Measurements from ENCODE around the gene RAB4A.

RAB4A gene

GRCh38 chr1:229229137-229229720 is 41.7 kb upstream of the RAB4A start:
- no peaks in the 10 kb centered on the region for H3K36me3 ChIP-seq (replicated peaks in 1 of 2; ENCODE audit: control insufficient read depth in 2 of 2, insufficient read depth in 2 of 2, low read length in 2 of 2)
- no peak overlapping the region for H3K4ac ChIP-seq (ENCODE audit: low read length)
- H2BK15ac ChIP-seq (ENCODE audit: low read length) = no peak overlapping the region
- no peak overlapping the region for H2BK5ac ChIP-seq (ENCODE audit: low read length)
- H3K23ac ChIP-seq (ENCODE audit: low read depth, low read length, poor library complexity) = no peak overlapping the region
- DNase-seq (ENCODE audit: low spot score) = no peak
- H2AK5ac ChIP-seq (ENCODE audit: low read depth, low read length) = no peak overlapping the region
- H3K4me2 ChIP-seq (ENCODE audit: insufficient read depth, low read length, poor library complexity, severe bottlenecking) = no peak overlapping the region
- H3K27ac ChIP-seq (replicated peaks; ENCODE audit: low read length) = no peak overlapping the region
- H2AFZ ChIP-seq (ENCODE audit: low read length) = peak overlapping the region; percentile 71
- H3K14ac ChIP-seq (ENCODE audit: low read length) = no peak overlapping the region
- H3K9me3 ChIP-seq (replicated peaks in 1 of 2; ENCODE audit: control insufficient read depth in 2 of 2, insufficient read depth in 1 of 2, low read depth in 1 of 2, low read length in 2 of 2) = no peaks in the 10 kb centered on the region
- H3K4me1 ChIP-seq (ENCODE audit: control insufficient read depth in 2 of 2, insufficient read depth in 1 of 2, low read depth in 1 of 2, low read length in 2 of 2) = peaks cover 16 to 28% of the 10 kb centered on the region in 2 donors
- no peak overlapping the region for H3K9ac ChIP-seq (ENCODE audit: low read depth, low read length, poor library complexity)
- H2BK12ac ChIP-seq (ENCODE audit: low read length) = no peak overlapping the region
- no peak overlapping the region for H2BK120ac ChIP-seq (ENCODE audit: low read depth, low read length)
- H4K91ac ChIP-seq (ENCODE audit: low read depth, low read length, poor library complexity) = no peak overlapping the region
- H3K79me1 ChIP-seq (ENCODE audit: low read depth, low read length) = no peaks in the 10 kb centered on the region
- H4K8ac ChIP-seq (ENCODE audit: low read depth, low read length) = no peak overlapping the region
- peaks cover 0 to 5% (median 0%) of the 10 kb centered on the region in 3 experiments for H3K27me3 ChIP-seq (ENCODE audit: control insufficient read depth in 3 of 3, insufficient read depth in 3 of 3, low read depth in 1 of 3, low read length in 3 of 3)
- no CpG with 5 or more reads among the region's 7 CpGs for WGBS, 2 donors (ENCODE audit: extremely low coverage in 2 of 2, insufficient read length in 2 of 2, insufficient replicate concordance in 1 of 2)
- H3K4me3 ChIP-seq (ENCODE audit: low read length in 2 of 2) = no peak overlapping the region
- no peak overlapping the region for H3K18ac ChIP-seq (ENCODE audit: low read length)

GRCh38 chr1:229229721-229230139 is 41.2 kb upstream of the RAB4A start:
- H3K9me3 ChIP-seq (replicated peaks in 1 of 2; ENCODE audit: control insufficient read depth in 2 of 2, insufficient read depth in 1 of 2, low read depth in 1 of 2, low read length in 2 of 2) = no peaks in the 10 kb centered on the region
- no peak overlapping the region for H3K4ac ChIP-seq (ENCODE audit: low read length)
- H3K4me1 ChIP-seq (ENCODE audit: control insufficient read depth in 2 of 2, insufficient read depth in 1 of 2, low read depth in 1 of 2, low read length in 2 of 2) = peaks cover 16 to 30% of the 10 kb centered on the region in 2 donors
- no peak overlapping the region for H2BK12ac ChIP-seq (ENCODE audit: low read length)
- no peak overlapping the region for H3K4me2 ChIP-seq (ENCODE audit: insufficient read depth, low read length, poor library complexity, severe bottlenecking)
- H3K14ac ChIP-seq (ENCODE audit: low read length) = no peak overlapping the region
- no peak overlapping the region for H3K9ac ChIP-seq (ENCODE audit: low read depth, low read length, poor library complexity)
- no peaks in the 10 kb centered on the region for H3K79me1 ChIP-seq (ENCODE audit: low read depth, low read length)
- H4K8ac ChIP-seq (ENCODE audit: low read depth, low read length) = no peak overlapping the region
- H3K36me3 ChIP-seq (replicated peaks in 1 of 2; ENCODE audit: control insufficient read depth in 2 of 2, insufficient read depth in 2 of 2, low read length in 2 of 2) = no peaks in the 10 kb centered on the region
- no peak overlapping the region for H3K4me3 ChIP-seq (ENCODE audit: low read length in 2 of 2)
- no peak overlapping the region for H2BK15ac ChIP-seq (ENCODE audit: low read length)
- H3K27ac ChIP-seq (replicated peaks; ENCODE audit: low read length) = no peak overlapping the region
- H2AFZ ChIP-seq (ENCODE audit: low read length) = peak overlapping the region; percentile 71
- no peak for DNase-seq (ENCODE audit: low spot score)
- H3K18ac ChIP-seq (ENCODE audit: low read length) = no peak overlapping the region
- H2BK5ac ChIP-seq (ENCODE audit: low read length) = no peak overlapping the region
- WGBS, 2 donors (ENCODE audit: extremely low coverage in 2 of 2, insufficient read length in 2 of 2, insufficient replicate concordance in 1 of 2) = no CpG with 5 or more reads among the region's 4 CpGs
- no peak overlapping the region for H2AK5ac ChIP-seq (ENCODE audit: low read depth, low read length)
- H3K27me3 ChIP-seq (ENCODE audit: control insufficient read depth in 3 of 3, insufficient read depth in 3 of 3, low read depth in 1 of 3, low read length in 3 of 3) = peaks cover 0 to 5% (median 0%) of the 10 kb centered on the region in 3 experiments
- H4K91ac ChIP-seq (ENCODE audit: low read depth, low read length, poor library complexity) = no peak overlapping the region
- no peak overlapping the region for H2BK120ac ChIP-seq (ENCODE audit: low read depth, low read length)
- H3K23ac ChIP-seq (ENCODE audit: low read depth, low read length, poor library complexity) = no peak overlapping the region

DNA sequence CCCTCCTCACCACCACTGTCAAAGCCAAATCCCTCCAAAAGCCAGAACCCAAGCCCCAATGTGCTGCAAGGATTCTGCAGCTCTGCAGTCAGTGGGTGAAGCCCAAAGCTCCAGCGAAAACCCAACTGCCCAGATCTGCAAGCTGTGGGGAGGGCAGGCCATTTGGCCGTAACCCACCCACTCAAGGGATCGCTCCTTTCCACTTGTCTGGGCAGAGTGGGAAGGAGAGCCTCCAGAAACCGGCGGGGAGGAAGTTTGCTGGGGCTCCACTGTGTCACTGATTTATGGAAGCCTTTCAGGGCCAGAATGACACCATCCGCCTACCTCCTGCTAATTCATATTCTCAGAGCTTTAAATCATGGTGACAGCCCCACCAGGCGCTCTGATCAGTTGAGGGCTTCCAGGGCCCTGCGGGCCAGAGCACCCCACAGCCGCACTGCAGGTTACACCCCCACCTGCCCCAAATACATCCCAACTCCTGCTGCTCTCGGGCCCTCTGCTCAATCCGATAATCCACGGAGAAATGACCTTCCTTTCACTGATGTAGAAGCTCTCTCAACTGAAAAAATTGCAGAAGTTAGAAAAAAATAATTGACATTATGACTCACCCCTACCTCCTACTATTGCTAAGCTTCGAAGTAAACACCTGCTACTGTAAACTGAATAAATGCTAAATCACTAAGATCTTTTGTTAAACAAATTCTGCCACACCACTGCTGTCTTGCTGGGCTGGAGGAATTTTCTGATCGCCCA is 40.6 kb upstream of the RAB4A start:
- no peak for DNase-seq (ENCODE audit: low spot score)
- H3K9ac ChIP-seq (ENCODE audit: low read depth, low read length, poor library complexity) = no peak overlapping the region
- H2BK5ac ChIP-seq (ENCODE audit: low read length) = no peak overlapping the region
- H3K4ac ChIP-seq (ENCODE audit: low read length) = no peak overlapping the region
- peaks cover 16 to 30% of the 10 kb centered on the region in 2 donors for H3K4me1 ChIP-seq (ENCODE audit: control insufficient read depth in 2 of 2, insufficient read depth in 1 of 2, low read depth in 1 of 2, low read length in 2 of 2)
- no peak overlapping the region for H2BK12ac ChIP-seq (ENCODE audit: low read length)
- peak overlapping the region; percentile 30 for H2AK5ac ChIP-seq (ENCODE audit: low read depth, low read length)
- no peak overlapping the region for H3K27ac ChIP-seq (replicated peaks; ENCODE audit: low read length)
- H3K27me3 ChIP-seq (ENCODE audit: control insufficient read depth in 3 of 3, insufficient read depth in 3 of 3, low read depth in 1 of 3, low read length in 3 of 3) = no peaks in the 10 kb centered on the region
- peak overlapping the region; percentile 20 for H3K18ac ChIP-seq (ENCODE audit: low read length)
- no peak overlapping the region for H3K4me2 ChIP-seq (ENCODE audit: insufficient read depth, low read length, poor library complexity, severe bottlenecking)
- no peaks in the 10 kb centered on the region for H3K79me1 ChIP-seq (ENCODE audit: low read depth, low read length)
- no peaks in the 10 kb centered on the region for H3K36me3 ChIP-seq (replicated peaks in 1 of 2; ENCODE audit: control insufficient read depth in 2 of 2, insufficient read depth in 2 of 2, low read length in 2 of 2)
- no CpG with 5 or more reads among the region's 14 CpGs for WGBS, 2 donors (ENCODE audit: extremely low coverage in 2 of 2, insufficient read length in 2 of 2, insufficient replicate concordance in 1 of 2)
- H2AFZ ChIP-seq (ENCODE audit: low read length) = peak overlapping the region; percentile 71
- no peak overlapping the region for H4K8ac ChIP-seq (ENCODE audit: low read depth, low read length)
- H2BK120ac ChIP-seq (ENCODE audit: low read depth, low read length) = no peak overlapping the region
- no peak overlapping the region for H3K4me3 ChIP-seq (ENCODE audit: low read length in 2 of 2)
- no peak overlapping the region for H2BK15ac ChIP-seq (ENCODE audit: low read length)
- peak overlapping the region; percentile 25 for H3K14ac ChIP-seq (ENCODE audit: low read length)
- H3K9me3 ChIP-seq (replicated peaks in 1 of 2; ENCODE audit: control insufficient read depth in 2 of 2, insufficient read depth in 1 of 2, low read depth in 1 of 2, low read length in 2 of 2) = no peaks in the 10 kb centered on the region
- H4K91ac ChIP-seq (ENCODE audit: low read depth, low read length, poor library complexity) = no peak overlapping the region
- no peak overlapping the region for H3K23ac ChIP-seq (ENCODE audit: low read depth, low read length, poor library complexity)

DNA sequence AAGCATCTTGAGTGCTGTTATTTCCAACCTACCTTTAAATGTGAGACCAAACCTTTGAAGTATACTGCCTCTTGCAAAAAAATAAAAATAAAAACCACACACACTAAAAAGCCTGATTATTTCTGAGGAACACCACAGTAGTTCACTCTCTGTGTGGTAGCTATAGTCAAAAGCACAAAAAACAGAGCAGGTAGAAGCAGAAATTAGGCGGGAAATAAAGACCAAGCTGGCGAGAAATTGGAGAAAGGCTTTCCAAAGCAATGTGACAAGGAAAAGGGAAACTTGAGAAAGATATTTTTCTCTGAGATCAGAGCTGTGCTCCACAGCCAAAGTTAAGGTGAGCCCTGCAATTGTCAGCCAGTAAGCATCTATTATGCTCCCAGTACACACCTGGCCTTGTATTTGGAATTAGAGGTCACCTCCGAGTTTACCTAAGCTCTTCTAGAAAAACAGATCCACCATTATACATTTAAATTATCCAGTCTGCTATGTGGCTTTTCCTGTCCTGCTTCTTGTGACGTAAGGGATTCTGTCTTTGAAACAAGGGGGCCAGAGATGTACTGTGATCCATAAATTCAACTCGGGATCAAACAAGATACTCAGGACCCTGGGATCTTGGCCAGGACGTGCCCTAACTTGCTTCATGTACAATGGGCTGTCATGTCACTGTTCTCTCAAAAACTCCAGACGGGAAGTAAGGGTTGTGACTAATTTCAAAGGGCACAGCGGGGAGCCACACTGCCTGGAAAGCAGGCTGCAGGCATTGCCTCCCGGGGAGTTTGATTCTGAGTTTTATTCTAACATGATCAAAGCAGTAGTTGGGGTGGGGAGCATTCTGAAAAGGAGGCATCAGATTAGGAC is 39.8 kb upstream of the RAB4A start:
- no peak overlapping the region for H3K18ac ChIP-seq (ENCODE audit: low read length)
- no peak overlapping the region for H3K9ac ChIP-seq (ENCODE audit: low read depth, low read length, poor library complexity)
- H2BK12ac ChIP-seq (ENCODE audit: low read length) = no peak overlapping the region
- H3K4me1 ChIP-seq (ENCODE audit: control insufficient read depth in 2 of 2, insufficient read depth in 1 of 2, low read depth in 1 of 2, low read length in 2 of 2) = peaks cover 16 to 30% of the 10 kb centered on the region in 2 donors
- no peaks in the 10 kb centered on the region for H3K36me3 ChIP-seq (replicated peaks in 1 of 2; ENCODE audit: control insufficient read depth in 2 of 2, insufficient read depth in 2 of 2, low read length in 2 of 2)
- no peak overlapping the region for H2AK5ac ChIP-seq (ENCODE audit: low read depth, low read length)
- no peak overlapping the region for H3K4me3 ChIP-seq (ENCODE audit: low read length in 2 of 2)
- H4K91ac ChIP-seq (ENCODE audit: low read depth, low read length, poor library complexity) = no peak overlapping the region
- H3K14ac ChIP-seq (ENCODE audit: low read length) = no peak overlapping the region
- peak overlapping the region; percentile 34 for H2AFZ ChIP-seq (ENCODE audit: low read length)
- H3K27ac ChIP-seq (replicated peaks; ENCODE audit: low read length) = no peak overlapping the region
- no peaks in the 10 kb centered on the region for H3K9me3 ChIP-seq (replicated peaks in 1 of 2; ENCODE audit: control insufficient read depth in 2 of 2, insufficient read depth in 1 of 2, low read depth in 1 of 2, low read length in 2 of 2)
- whole genome bisulfite sequencing, 2 donors (ENCODE audit: extremely low coverage in 2 of 2, insufficient read length in 2 of 2, insufficient replicate concordance in 1 of 2) = no CpG with 5 or more reads among the region's 9 CpGs
- H2BK15ac ChIP-seq (ENCODE audit: low read length) = no peak overlapping the region
- no peak overlapping the region for H4K8ac ChIP-seq (ENCODE audit: low read depth, low read length)
- H3K4me2 ChIP-seq (ENCODE audit: insufficient read depth, low read length, poor library complexity, severe bottlenecking) = no peak overlapping the region
- H3K4ac ChIP-seq (ENCODE audit: low read length) = no peak overlapping the region
- H2BK5ac ChIP-seq (ENCODE audit: low read length) = no peak overlapping the region
- H3K27me3 ChIP-seq (ENCODE audit: control insufficient read depth in 3 of 3, insufficient read depth in 3 of 3, low read depth in 1 of 3, low read length in 3 of 3) = no peaks in the 10 kb centered on the region
- no peak overlapping the region for H3K23ac ChIP-seq (ENCODE audit: low read depth, low read length, poor library complexity)
- no peak overlapping the region for H2BK120ac ChIP-seq (ENCODE audit: low read depth, low read length)
- no peak for DNase-seq (ENCODE audit: low spot score)
- H3K79me1 ChIP-seq (ENCODE audit: low read depth, low read length) = no peaks in the 10 kb centered on the region
